K562 (cell line): ENCODE measurements around the gene SHOX. TPM values are rescaled to one million over a fixed set of nuclear protein-coding genes. Genes with fewer than 3 reads are reported as not detected.
"Not testable (repeated sequence)": the region's sequence is repeated elsewhere in the genome, so short reads cannot be mapped to it uniquely, and the experiment has no call there.

ENCODE experiments used
- ATAC-seq: fragments of 200-7000 bp; cut with Tn5 transposase; 3 replicates; pipeline ENCODE4 v1.9.1; 2020; ENCODE audit warnings: moderate library complexity
- BruUV-seq: library from RNA; stranded (reverse); fragments of 400-500 nt; replicated peaks from 2 replicates; lab custom pipeline; 2021; lab: Mats Ljungman, UMichigan
- CTCF ChIA-PET: fragments of 300-600 bp; formaldehyde crosslinking; extraction: SDS; loops from one replicate; lab custom pipeline; 2021; ENCODE audit warnings: low intra/inter-chr PET ratio; lab: Yijun Ruan, JAX
- POLR2A ChIA-PET: fragments of 300-600, 350-650 bp; sonication (Branson Sonifier 250); formaldehyde crosslinking; extraction: SDS; loops from one replicate; lab custom pipeline; 2021; ENCODE audit warnings: antibody characterized with exemption, inconsistent platforms; lab: Yijun Ruan, JAX
- DNase-seq, 4 experiments: peaks; one replicate each; pipeline versions ENCODE4 v3.0.0 to v3.0.0-alpha.2; 2011 to 2018; ENCODE audit warnings: low spot score in 3 of 4, mixed read lengths in 3 of 4; ENCODE audit errors: extremely low read depth in 1 of 4
- FAIRE-seq: peaks from 2 replicates; lab custom pipeline; 2011; peaks lifted over from hg19 to GRCh38; lab: Jason Lieb, UNC
- H2AFZ ChIP-seq: 2 replicates; pipeline ENCODE4 v1.6.0; 2011; ENCODE audit warnings: low read depth, low read length, control low read depth, inconsistent platforms
- H3K27ac ChIP-seq: fragments of 200-600 bp; 3 replicates; pipeline ENCODE4 v1.8.0; 2011; ENCODE audit warnings: low read depth, mild to moderate bottlenecking, control low read depth, inconsistent platforms, low read length, moderate library complexity, mixed read lengths; ENCODE audit errors: extremely low read depth
- H3K27me3 ChIP-seq, 2 experiments: fragments of 300-600 bp in 1 of 2; 2 replicates in 1 of 2; 3 replicates in 1 of 2; pipeline versions ENCODE4 v1.6.0 to v1.8.0; 2011; ENCODE audit warnings: inconsistent platforms in 2 of 2, low read length in 2 of 2, mild to moderate bottlenecking in 1 of 2, mixed read lengths in 1 of 2, moderate library complexity in 1 of 2; ENCODE audit not compliant: control insufficient read depth in 2 of 2, insufficient read depth in 2 of 2
- H3K36me3 ChIP-seq: fragments of 300-600 bp; 3 replicates; pipeline ENCODE4 v1.8.0; 2011; ENCODE audit warnings: mild to moderate bottlenecking, low read length, inconsistent platforms; ENCODE audit not compliant: control insufficient read depth, insufficient read depth
- H3K4me1 ChIP-seq, 2 experiments: fragments of 200-600 bp in 1 of 2; replicated peaks in 1 of 2; 2 replicates in 1 of 2; 3 replicates in 1 of 2; pipeline versions ENCODE4 v1.5.1 to v1.8.0; 2011; ENCODE audit warnings: inconsistent platforms in 2 of 2, low read length in 2 of 2, mild to moderate bottlenecking in 1 of 2, mixed read lengths in 1 of 2, moderate library complexity in 1 of 2; ENCODE audit not compliant: control insufficient read depth in 2 of 2, insufficient read depth in 2 of 2
- H3K4me2 ChIP-seq: 2 replicates; pipeline ENCODE4 v1.6.1; 2011; ENCODE audit warnings: low read length, control low read depth, inconsistent platforms, mixed read lengths; ENCODE audit not compliant: insufficient read depth
- H3K4me3 ChIP-seq: fragments of 200-600 bp; sonication (generic), shearing (Covaris generic); 2 replicates; pipeline ENCODE4 v1.5.1; 2016; ENCODE audit warnings: control low read depth, inconsistent platforms
- H3K79me2 ChIP-seq: fragments of 200-600 bp; 3 replicates; pipeline ENCODE4 v1.8.0; 2011; ENCODE audit warnings: low read length, inconsistent platforms; ENCODE audit not compliant: control insufficient read depth, insufficient read depth
- H3K9ac ChIP-seq, 2 experiments: 2 replicates each; pipeline versions ENCODE4 v1.6.0 to v1.6.1; 2011; ENCODE audit warnings: low read depth in 2 of 2, low read length in 2 of 2, control low read depth in 1 of 2, inconsistent platforms in 1 of 2, mild to moderate bottlenecking in 1 of 2, mixed read lengths in 1 of 2; ENCODE audit not compliant: insufficient read depth in 1 of 2
- H3K9me1 ChIP-seq: one replicate; pipeline ENCODE4 v1.6.0; 2011; ENCODE audit warnings: inconsistent platforms, mild to moderate bottlenecking, low read length, moderate library complexity; ENCODE audit not compliant: control insufficient read depth, insufficient read depth
- H3K9me3 ChIP-seq: replicated peaks from 2 replicates; pipeline ENCODE4 v1.5.1; 2011; ENCODE audit warnings: low read depth, low read length, inconsistent platforms; ENCODE audit not compliant: control insufficient read depth, insufficient read depth
- H4K20me1 ChIP-seq: replicated peaks from 2 replicates; pipeline ENCODE4 v1.6.1; 2011; ENCODE audit warnings: low read length, inconsistent platforms, mixed read lengths; ENCODE audit not compliant: control insufficient read depth, insufficient read depth
- BCOR ChIP-seq: fragments of 450-650 bp; IDR thresholded peaks from 2 replicates; pipeline ENCODE4 v1.6.1; 2016
- FUS ChIP-seq: fragments of 200-400 bp; formaldehyde crosslinking; optimal IDR thresholded peaks from 2 replicates; pipeline ENCODE3; 2017; ENCODE audit warnings: low read depth, low read length
- GABPB1 ChIP-seq: sonication (generic); formaldehyde crosslinking; IDR thresholded peaks from 2 replicates; pipeline ENCODE4 v1.8.0; 2022; ENCODE audit warnings: mild to moderate bottlenecking, missing genetic modification reagents
- HDAC6 ChIP-seq: IDR thresholded peaks from 2 replicates; pipeline ENCODE4 v1.6.1; 2012; ENCODE audit warnings: low read depth, mild to moderate bottlenecking, control low read depth, inconsistent platforms, low read length, moderate library complexity
- HNRNPLL ChIP-seq: fragments of 200-400 bp; formaldehyde crosslinking; IDR thresholded peaks from 2 replicates; pipeline ENCODE4 v1.6.1; 2017; ENCODE audit warnings: low read length, low read depth, mild to moderate bottlenecking; ENCODE audit not compliant: poor library complexity, severe bottlenecking
- MAFF ChIP-seq: IDR thresholded peaks from 2 replicates; pipeline ENCODE4 v1.6.1; 2012; ENCODE audit warnings: low read length, improper control_type of control experiment
- MYBL2 ChIP-seq, 2 experiments: fragments of 450-650 bp in 1 of 2; sonication (generic) in 1 of 2; formaldehyde crosslinking in 1 of 2; IDR thresholded peaks; 2 replicates each; pipeline versions ENCODE4 v1.6.1 to v1.8.1; 2017 to 2022; ENCODE audit warnings: borderline replicate concordance in 1 of 2, inconsistent platforms in 1 of 2, low read depth in 1 of 2, mild to moderate bottlenecking in 1 of 2, missing genetic modification reagents in 1 of 2, moderate library complexity in 1 of 2
- NR1H2 ChIP-seq: sonication (generic); formaldehyde crosslinking; IDR thresholded peaks from 2 replicates; pipeline ENCODE4 v1.4.0; 2020; ENCODE audit warnings: mild to moderate bottlenecking, missing genetic modification reagents
- RBM39 ChIP-seq: fragments of 200-400 bp; formaldehyde crosslinking; optimal IDR thresholded peaks from 2 replicates; pipeline ENCODE3; 2018; ENCODE audit warnings: low read depth, low read length
- XRCC3 ChIP-seq: fragments of 450-650 bp; IDR thresholded peaks from 2 replicates; pipeline ENCODE4 v1.6.1; 2017; ENCODE audit warnings: mild to moderate bottlenecking, moderate library complexity
- ZNF583 ChIP-seq: fragments of 250-450 bp; sonication (Bioruptor Pico); IDR thresholded peaks from 2 replicates; pipeline ENCODE4 v1.4.0; 2020
- ZNF707 ChIP-seq: fragments of 250-450 bp; sonication (Bioruptor Pico); conservative IDR thresholded peaks from 2 replicates; pipeline ENCODE4 v1.8.0; 2022; ENCODE audit warnings: inconsistent platforms, mild to moderate bottlenecking, moderate library complexity
- WGBS: fragments of 100-300 bp; shearing (Covaris generic); methylation state at CpG from one replicate; pipeline ENCODE4 v1.1.6; 2016; ENCODE audit warnings: low coverage, mixed read lengths; ENCODE audit not compliant: insufficient coverage; ENCODE audit errors: missing lambda C conversion rate; 5-methylcytosine and 5-hydroxymethylcytosine counted together
- in situ Hi-C: fragments of 300-500 bp; cut with MboI; formaldehyde crosslinking; loops from 4 replicates; pipeline ENCODE4 v1.15.0; 2018; ENCODE audit warnings: inconsistent platforms, mixed read lengths
- intact Hi-C: fragments of 100-400 bp; cut with micrococcal nuclease; formaldehyde crosslinking; loops from 2 replicates; pipeline ENCODE4 v1.14.2; 2022
- polyA plus RNA-seq, 8 experiments: library from polyadenylated mRNA; depleted of rRNA in 4 of 8; stranded (reverse) in 5 of 8; unstranded in 3 of 8; fragments of >200 nt; fragmentation: Nextera tagmentation in 2 of 8; fragmentation: Illumina TruSeq in 1 of 8; extraction: Ambion mirVana in 2 of 8; extraction: Trizol in 1 of 8; gene quantifications; 2 replicates each; pipeline versions ENCODE4 v1.2.1 to v1.2.3, GENCODE V29; 2011 to 2014; ENCODE audit warnings: inconsistent platforms in 1 of 8, missing spikeins in 1 of 8
- total RNA-seq, 7 experiments: library from RNA; depleted of rRNA in 6 of 7; stranded (reverse); fragments of >200 nt in 6 of 7; fragmentation: Illumina TruSeq in 2 of 7; extraction: Trizol in 2 of 7; gene quantifications; 2 replicates each; pipeline versions ENCODE4 v1.2.1 to v1.2.3, GENCODE V29; 2011 to 2021; ENCODE audit warnings: low replicate concordance in 1 of 7

Gene SHOX
- total and polyA plus RNA-seq, 9 of the 15 experiments (the other 6 are each of a cell fraction or from before 2014, with no cell fraction given), result not detected

GRCh38 chrX:650324-650723, 19.7 kb downstream of the SHOX start:
- H4K20me1 ChIP-seq, result no peaks in the 10 kb centered on the region
- no peaks in the 10 kb centered on the region for H3K79me2 ChIP-seq
- ATAC-seq (no peak), FAIRE-seq (no peak), DNase-seq (no peak)
- no peaks in the 10 kb centered on the region for H3K36me3 ChIP-seq
- POLR2A ChIA-PET, result no interaction called here
- no peak overlapping the region for H2AFZ ChIP-seq
- H3K9ac ChIP-seq, result no peak overlapping the region
- H3K9me1 ChIP-seq, result no peaks in the 10 kb centered on the region
- no peak overlapping the region for H3K4me2 ChIP-seq
- no peaks in the 10 kb centered on the region for H3K4me1 ChIP-seq
- peaks cover 5 to 21% of the 10 kb centered on the region in 2 experiments; a peak in 3 of 5 replicates for H3K27me3 ChIP-seq
- H3K27ac ChIP-seq, result no peak overlapping the region
- intact Hi-C loops, result no loop called here
- no peaks in the 10 kb centered on the region for H3K9me3 ChIP-seq
- no TSS peak for BruUV-seq
- CTCF ChIA-PET, result no interaction called here
- no peak overlapping the region for H3K4me3 ChIP-seq
- in situ Hi-C loops, result no loop called here
- 1% methylated on average over 14 of the region's 15 CpGs for WGBS
- no peak for TF ChIP-seq FUS
- no peak for TF ChIP-seq HNRNPLL

- no peak for TF ChIP-seq HDAC6
- no peak for TF ChIP-seq ZNF707 (CRISPR knock-in tag)
- TF ChIP-seq NR1H2 (CRISPR knock-in tag), result no peak
- TF ChIP-seq ZNF583, result no peak
- TF ChIP-seq GABPB1 (CRISPR knock-in tag), result no peak
- TF ChIP-seq XRCC3, result no peak
- TF ChIP-seq BCOR, result no peak
- no peak for TF ChIP-seq RBM39
- TF ChIP-seq MAFF, result no peak
- TF ChIP-seq MYBL2 (IDR thresholded peaks at IDR 0.05; ENCODE audit: low read depth), result no peak
- no peak for TF ChIP-seq MYBL2 (CRISPR knock-in tag; IDR thresholded peaks at IDR 0.05; ENCODE audit: borderline replicate concordance)
- H2AFZ ChIP-seq, result no peak overlapping the region
- no peaks in the 10 kb centered on the region for H4K20me1 ChIP-seq
- peaks cover 5 to 21% of the 10 kb centered on the region in 2 experiments; a peak in 3 of 5 replicates for H3K27me3 ChIP-seq
- in situ Hi-C loops (no loop called here), intact Hi-C loops (no loop called here)
- no peaks in the 10 kb centered on the region for H3K9me1 ChIP-seq
- H3K4me2 ChIP-seq, result no peak overlapping the region
- ATAC-seq (no peak), FAIRE-seq (no peak), DNase-seq (no peak)
- H3K36me3 ChIP-seq, result no peaks in the 10 kb centered on the region
- no peaks in the 10 kb centered on the region for H3K79me2 ChIP-seq
- H3K9ac ChIP-seq, result no peak overlapping the region
- CTCF ChIA-PET, result no interaction called here
- no peak overlapping the region for H3K4me3 ChIP-seq
- 3% methylated on average over 7 of the region's 13 CpGs for WGBS
- POLR2A ChIA-PET, result no interaction called here
- H3K4me1 ChIP-seq, result no peaks in the 10 kb centered on the region
- BruUV-seq, result no TSS peak
- no peak overlapping the region for H3K27ac ChIP-seq
- no peaks in the 10 kb centered on the region for H3K9me3 ChIP-seq
Measured at GRCh38 chrX:650811-651210, 20.2 kb downstream of the SHOX start.

GRCh38 chrX:651922-652321, 21.3 kb downstream of the SHOX start:
- BruUV-seq, H3K4me3 ChIP-seq, H3K4me1 ChIP-seq, DNase-seq, ATAC-seq, H3K9me1 ChIP-seq, H2AFZ ChIP-seq, CTCF ChIA-PET, intact Hi-C loops, H3K4me2 ChIP-seq, H3K36me3 ChIP-seq, H3K27ac ChIP-seq, in situ Hi-C loops, H3K9ac ChIP-seq, POLR2A ChIA-PET, FAIRE-seq, H3K9me3 ChIP-seq, H4K20me1 ChIP-seq, H3K79me2 ChIP-seq: not testable (repeated sequence)
- 14% methylated on average over 24 of the region's 25 CpGs for WGBS
- H3K27me3 ChIP-seq, result peaks cover 5 to 21% of the 10 kb centered on the region in 2 experiments; a peak in 3 of 5 replicates
